ENCODE data around the gene KLF14. TPM values are rescaled to one million over a fixed set of nuclear protein-coding genes. Genes with fewer than 3 reads are reported as not detected.
"Not testable (repeated sequence)": the region's sequence is repeated elsewhere in the genome, so short reads cannot be mapped to it uniquely, and the experiment has no call there.

The KLF14 gene
- total RNA-seq, 1 experiment from 2014 or later: 0.64 TPM

- no peak for DNase-seq (ENCODE audit: low spot score)
These were observed 14.5 kb downstream of the KLF14 start for GRCh38 chr7:130719541-130719940.

GRCh38 chr7:130712416-130712815, 21.6 kb downstream of the KLF14 start:
- DNase-seq (ENCODE audit: low spot score): no peak

DNA sequence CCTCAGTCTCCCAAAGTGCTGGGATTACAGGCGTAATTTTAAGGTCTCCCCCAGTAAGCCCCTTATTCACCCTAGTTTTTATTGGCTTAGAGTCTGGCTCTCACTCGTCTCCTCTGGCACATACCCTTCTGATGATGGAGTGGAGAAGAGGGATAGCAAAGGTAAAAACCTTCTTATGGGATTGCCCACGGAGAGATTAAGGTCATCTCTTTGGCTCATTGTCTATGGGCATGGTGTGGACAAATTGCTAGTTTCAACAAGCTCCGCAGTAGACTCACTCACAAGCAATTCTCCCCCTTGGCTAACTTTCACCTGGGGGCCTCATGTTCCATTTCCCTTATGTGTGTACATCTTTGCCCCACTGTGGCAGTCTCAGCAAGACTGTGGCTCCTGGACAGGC, 25.2 kb downstream of the KLF14 start:
- no peak for DNase-seq (ENCODE audit: low spot score)

DNA sequence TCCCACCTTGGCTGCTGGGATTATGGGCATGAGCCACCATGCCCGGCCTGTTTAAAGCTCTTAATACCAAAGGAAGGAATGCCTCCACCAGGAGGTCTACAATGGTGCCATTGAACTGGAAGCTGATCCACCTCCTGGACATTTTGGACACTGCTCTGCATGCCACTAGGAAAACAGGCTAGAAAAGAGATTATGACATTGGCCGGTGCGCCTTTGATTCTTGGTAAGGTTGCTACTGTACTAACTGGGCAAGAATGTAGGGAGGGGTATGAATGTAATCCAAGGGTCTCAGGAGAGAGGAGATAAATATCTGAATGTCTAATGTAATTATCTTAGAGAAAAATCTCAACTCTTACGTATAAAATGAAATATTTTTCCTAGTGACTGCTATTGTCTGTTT, 26.0 kb downstream of the KLF14 start:
- DNase-seq (ENCODE audit: low spot score): no peak

DNA sequence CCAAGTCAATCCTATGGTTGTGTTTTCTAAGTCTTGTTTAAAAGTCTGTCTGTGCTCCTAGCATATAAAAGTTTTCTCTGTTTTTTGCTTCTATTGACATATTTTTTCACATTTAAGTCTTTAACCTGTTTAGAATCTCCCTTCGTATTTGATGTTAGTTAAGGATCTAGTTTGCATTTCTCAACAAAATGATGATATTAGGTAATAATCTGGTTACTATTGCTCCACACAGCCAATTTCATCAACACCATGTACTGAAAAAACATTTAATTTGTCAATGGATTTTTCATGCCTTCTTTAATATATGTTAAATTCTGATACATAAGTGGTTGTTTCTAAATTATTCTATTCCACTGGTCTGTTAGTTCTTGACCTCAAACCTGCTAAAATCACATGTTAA, 30.2 kb downstream of the KLF14 start:
- no peak for DNase-seq (ENCODE audit: low spot score)

DNA sequence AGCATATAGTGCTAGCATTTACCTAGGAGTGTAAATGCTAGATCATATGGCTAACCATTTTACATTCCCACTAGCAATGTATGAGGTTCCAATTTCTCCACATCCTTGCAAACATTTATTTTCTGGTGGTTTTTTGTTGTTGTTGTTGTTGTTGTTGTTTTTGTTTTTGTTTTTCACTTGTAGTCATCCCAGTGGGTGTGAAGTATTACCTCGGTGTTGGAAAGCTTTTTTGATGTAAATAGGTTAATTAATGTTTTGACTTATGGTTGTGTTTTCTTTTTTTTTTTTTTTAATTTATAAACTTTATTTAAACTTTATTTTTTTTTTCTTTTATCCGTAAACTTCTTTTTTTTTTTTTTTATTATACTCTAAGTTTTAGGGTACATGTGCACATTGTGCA, 32.4 kb downstream of the KLF14 start:
- DNase-seq (ENCODE audit: low spot score): no peak

DNA sequence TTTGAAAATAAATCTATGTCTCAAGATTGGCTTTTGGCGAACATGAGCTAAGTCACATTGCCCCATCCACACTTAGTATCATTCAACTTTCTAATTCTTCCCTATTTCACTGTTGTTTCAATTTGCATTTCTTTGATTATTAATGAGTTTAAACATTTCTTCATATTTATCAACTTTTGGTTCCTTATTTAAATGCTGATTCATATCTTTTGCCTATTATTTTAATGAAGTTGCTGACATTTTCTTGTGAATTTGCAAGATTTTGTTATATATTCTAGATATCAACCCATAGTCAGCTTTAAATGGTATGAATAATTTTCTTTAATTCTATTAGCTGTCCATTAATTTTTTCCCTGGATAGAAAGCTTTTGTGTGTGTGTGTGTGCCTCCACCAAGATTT, 33.2 kb downstream of the KLF14 start:
- DNase-seq (ENCODE audit: low spot score): no peak

GRCh38 chr7:130699686-130700085, 34.3 kb downstream of the KLF14 start:
- DNase-seq (ENCODE audit: low spot score): no peak

- no peak for DNase-seq (ENCODE audit: low spot score)
These were observed 36.2 kb downstream of the KLF14 start for GRCh38 chr7:130697820-130698219.

DNA sequence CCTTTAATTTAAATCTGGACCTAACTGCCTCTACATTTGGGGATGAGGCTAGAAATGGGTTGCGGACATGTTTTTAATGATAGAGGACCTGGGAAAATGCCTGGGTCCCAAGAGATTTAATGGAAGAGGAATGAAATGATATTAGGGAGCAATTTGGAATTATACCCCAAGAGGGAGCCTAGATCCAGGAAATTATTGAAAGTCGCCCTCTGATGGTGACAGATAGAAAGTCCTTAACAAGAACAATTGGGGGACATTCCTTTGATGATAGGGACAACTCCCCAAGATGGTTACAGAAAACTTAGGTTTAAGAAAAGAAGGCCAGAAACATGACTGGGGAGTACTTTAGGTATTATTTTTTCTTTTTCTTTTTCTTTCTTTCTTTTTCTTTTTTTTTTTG, 38.2 kb downstream of the KLF14 start:
- peak; percentile 55 for DNase-seq (ENCODE audit: low spot score)

DNA sequence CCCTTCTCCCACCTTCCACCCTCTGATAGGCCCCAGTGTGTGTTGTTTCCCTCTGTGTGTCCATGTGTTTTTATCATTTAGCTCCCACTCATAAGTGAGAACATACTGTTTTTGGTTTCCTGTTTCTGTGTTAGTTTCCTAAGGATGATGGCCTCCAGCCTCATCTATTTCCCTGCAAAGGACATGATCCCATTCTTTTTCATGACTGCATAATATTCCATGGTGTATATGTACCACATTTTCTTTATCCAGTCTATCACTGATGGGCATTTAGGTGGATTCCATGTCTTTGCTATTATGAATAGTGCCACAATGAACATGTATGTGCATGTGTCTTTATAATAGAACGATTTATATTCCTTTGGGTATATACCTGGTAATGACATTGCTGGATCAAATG, 41.6 kb downstream of the KLF14 start:
- not testable (repeated sequence) for DNase-seq (ENCODE audit: low spot score)

DNA sequence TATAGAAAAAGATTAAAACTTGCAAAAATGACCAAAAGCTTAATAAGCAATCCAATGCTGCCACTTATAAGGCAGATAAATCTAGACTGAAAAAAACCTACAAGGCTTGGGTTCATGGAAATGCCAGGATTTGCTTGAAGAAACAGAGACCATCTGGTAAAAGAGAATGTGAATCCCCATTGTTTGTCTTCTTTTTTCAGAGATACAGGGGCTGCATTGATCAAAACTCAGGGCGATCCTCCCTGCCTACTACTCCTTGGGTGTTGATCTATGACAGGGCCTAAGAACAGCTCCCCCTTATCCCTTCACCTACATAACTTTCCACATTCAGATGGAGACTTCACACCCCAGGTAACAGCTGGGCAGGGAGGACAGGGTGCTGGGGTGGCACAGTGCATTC, 44.3 kb downstream of the KLF14 start:
- DNase-seq (ENCODE audit: low spot score): no peak

DNA sequence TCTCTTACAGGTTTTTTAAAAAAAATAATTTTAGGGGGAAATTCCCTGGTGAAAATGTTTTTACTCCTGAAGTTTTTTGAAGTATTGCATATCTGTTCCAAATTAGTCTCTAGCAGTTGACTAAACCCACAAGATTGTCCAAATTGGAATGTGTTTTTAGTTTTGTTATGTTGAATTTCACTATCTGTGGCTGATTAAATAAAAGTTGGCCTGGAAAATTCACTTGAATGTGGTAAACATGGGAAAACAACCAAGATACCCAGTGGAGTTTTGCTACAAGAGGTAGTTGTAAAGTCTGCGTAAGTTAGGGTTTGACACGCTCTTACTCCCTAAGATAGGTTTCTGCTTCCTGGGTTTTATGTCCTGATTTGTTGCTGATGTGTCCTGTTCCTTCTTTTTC, 51.0 kb downstream of the KLF14 start:
- no peak for DNase-seq (ENCODE audit: low spot score)

Other genes with a start within 250 kb of the KLF14 start
- 0.06 TPM in 1 of 2 replicates, not detected in the other for gene MEST, start 242.1 kb downstream of the KLF14 start, total RNA-seq (2014; rRNA removed; shearing (Covaris generic))
- 39.2 and 41.3 TPM in 2 replicates for gene COPG2, start 65.5 kb downstream of the KLF14 start, total RNA-seq (2014; rRNA removed; shearing (Covaris generic))
- not detected in 2 replicates for gene TSGA13, start 47.7 kb downstream of the KLF14 start, total RNA-seq (2014; rRNA removed; shearing (Covaris generic))